Stimulated activated CD4-positive, alpha-beta T cell treated with anti-CD3 and anti-CD28 coated beads, TNF-alpha, amount 100 ng/mL, for 1 hour (primary cell): ENCODE results near the gene TBC1D28.
"Not testable (repeated sequence)": the region's sequence is repeated elsewhere in the genome, so short reads cannot be mapped to it uniquely, and the experiment has no call there.

Experiments
- DNase-seq, 3 donors: peaks; one replicate each; pipeline ENCODE4 v3.0.0-alpha.2; 2020; ENCODE audit warnings: low read depth in 3 of 3, low spot score in 1 of 3

The TBC1D28 gene

DNA sequence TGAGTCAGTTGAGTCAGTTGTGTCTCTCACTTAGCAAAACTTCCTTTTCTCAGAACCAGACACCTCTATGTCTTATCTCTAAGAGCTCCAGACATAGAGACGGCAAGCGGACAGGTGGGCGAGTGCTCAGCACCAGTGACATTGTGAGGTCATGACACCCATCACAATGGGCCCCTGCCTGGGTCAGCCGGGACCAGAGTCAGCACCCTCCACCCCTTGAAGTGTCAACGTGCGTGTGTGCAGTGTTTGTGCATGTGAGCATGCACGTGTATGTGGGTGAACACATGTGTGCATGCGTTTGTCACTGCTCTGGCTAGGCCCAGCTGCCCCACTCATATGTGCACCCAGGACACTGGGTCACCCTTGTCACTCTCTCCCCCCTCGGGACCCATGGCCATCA lies at the start of gene TBC1D28:
Gene TBC1D28, minus strand, starts transcription at position 101 of the 400 bp plus-strand sequence. CDS start 3,039 bp downstream, outside the sequence.
- not testable (repeated sequence) for DNase-seq

DNA sequence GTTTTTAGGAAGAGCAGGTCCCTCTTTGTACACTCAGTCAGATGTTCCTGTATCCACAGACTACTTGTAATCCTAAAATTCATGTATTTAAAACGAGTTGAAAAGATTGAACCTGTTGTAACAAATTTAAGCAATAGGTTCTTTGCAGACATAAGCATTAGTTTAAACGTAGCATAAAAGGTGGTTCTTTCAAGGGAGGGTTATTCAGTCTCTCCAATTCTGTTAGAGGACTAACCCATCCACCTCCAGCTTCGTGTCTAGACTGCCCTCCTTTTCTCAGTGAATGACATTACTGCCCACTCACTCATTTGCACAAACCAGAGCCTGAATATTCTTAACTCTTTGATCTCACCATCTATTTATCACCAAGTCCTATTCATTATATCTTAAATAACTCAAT lies 38.5 kb upstream of the TBC1D28 start:
- not testable (repeated sequence) for DNase-seq

DNA sequence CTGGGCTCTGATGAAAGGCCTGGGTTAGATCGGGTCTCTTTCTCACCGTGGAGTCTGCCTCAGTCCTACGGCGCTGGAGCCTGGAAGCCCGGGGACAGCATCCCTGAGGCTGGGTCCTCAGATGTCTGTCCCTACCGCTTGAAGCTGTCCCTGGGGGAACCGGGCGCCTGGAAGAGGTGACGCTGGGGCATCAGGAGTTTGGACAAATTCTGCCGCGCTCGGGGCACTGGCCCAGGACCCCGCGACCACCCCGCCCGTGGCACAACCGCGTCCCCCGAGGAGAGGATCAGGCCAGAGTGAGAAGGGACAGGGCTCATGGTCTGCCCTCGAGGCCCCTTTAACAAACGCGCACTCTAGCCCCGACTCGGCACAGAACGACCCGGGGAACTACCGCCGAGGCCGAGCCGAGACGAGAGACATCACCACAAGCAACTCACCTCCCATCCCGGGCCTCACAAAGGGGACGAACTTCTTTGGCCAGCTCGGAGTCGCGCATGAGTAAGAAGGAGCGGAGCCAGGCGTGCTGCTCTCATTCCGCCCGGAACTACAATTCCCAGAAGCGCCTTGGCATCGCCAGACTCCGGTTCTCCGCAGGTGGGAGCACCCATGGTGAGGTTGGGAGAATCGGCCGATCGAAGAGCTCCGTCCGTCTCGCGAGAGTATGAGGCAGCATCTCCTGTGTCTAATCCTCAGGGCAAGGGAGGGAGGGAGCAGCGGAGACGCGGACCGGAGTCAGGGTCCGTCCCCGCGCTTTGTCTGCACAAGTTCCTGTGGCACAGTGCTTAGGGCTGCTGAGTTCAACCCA lies 37.8 kb upstream of the TBC1D28 start, which contains the start of gene FOXO3B:
Gene FOXO3B, minus strand, starts transcription at position 548 of the 805 bp plus-strand sequence. CDS start 663 bp downstream, outside the sequence.
- DNase-seq: peak; percentile 13 to 62 (median 35)

DNA sequence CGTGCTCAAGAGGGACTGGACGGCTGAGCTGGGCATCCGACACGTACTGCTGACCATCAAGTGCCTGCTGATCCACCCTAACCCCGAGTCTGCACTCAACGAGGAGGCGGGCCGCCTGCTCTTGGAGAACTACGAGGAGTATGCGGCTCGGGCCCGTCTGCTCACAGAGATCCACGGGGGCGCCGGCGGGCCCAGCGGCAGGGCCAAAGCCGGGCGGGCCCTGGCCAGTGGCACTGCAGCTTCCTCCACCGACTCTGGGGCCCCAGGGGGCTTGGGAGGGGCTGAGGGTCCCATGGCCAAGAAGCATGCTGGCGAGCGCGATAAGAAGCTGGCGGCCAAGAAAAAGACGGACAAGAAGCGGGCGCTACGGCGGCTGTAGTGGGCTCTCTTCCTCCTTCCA lies 33.2 kb upstream of the TBC1D28 start:
- not testable (repeated sequence) for DNase-seq

DNA sequence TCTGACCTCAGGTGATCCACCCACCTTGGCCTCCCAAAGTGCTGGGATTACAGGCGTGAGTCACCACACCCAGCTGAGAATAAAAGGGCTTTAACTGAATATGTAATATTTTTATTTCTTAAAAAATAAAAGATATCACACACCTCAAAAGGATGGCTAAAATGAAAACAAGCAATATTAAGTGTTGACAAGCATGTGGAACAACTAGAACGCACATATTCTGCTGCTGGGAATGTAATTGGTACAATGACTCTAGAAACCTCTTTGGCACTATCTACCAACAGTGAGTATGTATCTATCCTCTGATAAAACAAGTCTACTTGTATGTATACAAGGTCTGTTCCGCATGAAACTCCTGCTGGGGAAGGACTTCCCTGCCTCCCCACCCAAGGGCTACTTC lies 32.7 kb upstream of the TBC1D28 start:
- DNase-seq: not testable (repeated sequence)

DNA sequence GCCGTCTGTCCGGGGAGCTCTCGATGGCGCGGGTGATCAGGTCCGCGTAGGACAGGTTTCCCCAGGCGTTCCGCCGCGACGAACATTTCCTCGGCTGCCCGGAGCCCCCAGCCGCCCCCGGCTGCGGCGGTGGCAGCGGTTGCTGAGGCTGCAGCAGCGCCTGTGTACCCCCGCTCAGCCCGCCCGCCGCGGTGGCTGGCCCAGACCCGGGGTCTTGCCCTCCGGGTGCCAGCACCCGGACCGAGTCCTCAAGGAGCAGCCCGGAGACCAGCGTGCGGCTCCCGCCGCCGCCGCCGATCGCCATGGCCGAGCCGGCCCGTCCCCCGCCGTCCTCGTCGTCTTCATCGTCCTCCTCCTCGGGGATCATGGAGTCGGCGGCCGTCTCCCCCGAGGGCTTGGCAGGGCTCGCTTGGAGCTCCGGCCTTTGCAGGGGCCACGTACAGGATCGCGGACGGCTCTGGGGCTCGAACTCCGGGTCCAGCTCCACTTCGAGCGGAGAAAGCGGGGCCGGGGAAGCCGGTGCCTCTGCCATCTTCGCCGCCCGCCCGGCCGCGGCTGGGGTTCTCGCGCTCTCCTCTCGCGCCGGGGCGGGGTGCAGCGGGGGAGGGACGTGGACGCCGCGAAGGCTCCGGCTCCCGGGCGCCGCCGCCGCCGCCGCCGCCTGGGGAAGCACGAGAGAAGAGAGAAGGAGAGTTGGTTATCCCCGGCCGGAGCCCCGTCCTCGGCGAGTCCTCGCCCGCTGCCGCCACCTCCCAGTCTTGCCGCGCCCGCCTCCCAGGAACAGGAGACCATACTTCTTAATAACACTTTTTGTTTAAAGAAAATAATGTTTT lies 28.4 kb upstream of the TBC1D28 start:
- DNase-seq: not testable (repeated sequence)

DNA sequence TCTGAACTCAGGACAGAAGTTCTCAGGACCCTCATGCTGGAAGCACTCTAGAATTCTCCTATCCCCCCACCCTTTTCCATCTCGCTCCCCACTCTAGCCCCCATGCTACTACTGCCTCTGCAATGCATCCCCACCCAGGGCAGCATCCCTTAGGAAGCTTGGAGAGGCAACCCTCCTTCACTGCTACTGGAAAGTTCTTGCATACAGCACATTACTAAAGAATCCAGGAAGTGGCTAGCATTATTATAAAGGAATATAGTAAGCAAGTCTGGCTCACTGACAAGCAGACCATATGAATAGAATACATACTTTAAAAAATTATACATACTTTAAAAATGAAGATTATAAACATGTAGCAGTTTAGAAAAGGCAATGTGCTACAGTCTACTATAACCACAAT lies 24.4 kb upstream of the TBC1D28 start:
- DNase-seq: not testable (repeated sequence)

DNA sequence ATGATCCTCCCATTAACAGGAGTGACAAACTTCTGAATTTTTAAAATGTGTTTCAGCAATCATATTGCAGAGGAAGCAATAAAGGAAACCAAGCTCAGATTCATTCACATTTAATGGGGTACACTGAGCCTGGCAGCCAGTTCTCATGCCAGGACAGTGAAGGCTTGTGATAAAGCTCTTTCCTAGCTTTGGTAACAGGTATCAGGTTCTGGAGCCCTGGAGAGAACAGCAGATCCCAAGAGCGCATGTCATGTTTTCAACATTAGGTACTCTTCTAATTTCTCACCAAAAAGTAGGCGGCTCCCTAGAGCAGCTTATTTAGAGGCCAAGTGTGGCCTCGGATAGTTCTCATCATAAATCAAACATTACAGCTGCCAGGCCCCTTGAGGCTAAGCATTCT lies 23.3 kb upstream of the TBC1D28 start:
- DNase-seq: not testable (repeated sequence)

DNA sequence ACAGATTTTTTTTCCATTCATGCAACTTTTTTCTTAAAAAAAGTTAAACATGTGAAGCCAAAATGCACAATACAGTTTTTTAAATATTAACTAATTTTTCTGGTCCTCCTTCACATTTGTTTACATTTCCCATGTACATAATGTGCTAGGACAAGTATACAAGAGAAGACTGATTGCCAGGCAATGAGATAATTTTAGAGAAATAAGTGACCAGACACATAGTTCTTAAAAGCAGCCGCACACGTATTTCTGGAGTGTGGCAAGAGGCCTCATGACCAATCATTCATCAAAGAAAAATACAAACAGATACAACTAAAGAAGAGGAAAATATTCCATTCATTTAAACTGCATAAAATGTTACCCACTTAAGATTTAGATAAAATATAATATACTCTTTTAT lies 22.1 kb upstream of the TBC1D28 start:
- DNase-seq: not testable (repeated sequence)

DNA sequence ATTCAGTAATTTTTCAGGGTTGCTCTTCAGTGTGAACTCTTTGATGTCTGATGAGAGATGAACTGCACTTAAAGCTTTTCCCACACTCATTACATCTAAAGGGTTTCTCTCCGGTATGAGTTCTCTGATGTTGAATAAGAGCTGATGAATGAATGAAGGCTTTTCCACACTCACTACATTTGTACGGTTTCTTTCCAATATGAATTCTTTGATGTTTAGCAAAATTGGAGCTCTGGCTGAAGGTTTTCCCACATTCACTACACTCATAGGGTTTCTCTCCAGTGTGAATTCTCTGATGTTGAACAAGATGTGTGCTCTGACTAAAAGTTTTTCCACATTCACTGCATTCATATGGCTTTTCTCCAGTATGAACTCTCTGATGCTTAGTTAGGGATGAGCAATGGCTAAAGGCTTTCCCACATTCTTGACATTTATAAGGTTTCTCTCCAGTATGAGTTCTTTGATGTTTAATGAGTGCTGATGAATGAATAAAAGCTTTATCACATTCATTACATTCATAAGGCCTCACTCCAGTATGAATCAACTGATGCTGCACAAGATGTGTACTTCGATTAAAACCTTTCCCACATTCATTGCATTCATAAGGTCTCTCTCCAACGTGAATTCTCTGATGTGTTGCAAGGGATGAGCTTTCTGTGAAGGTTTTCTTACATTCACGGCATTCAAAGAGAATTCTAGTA lies 17.9 kb upstream of the TBC1D28 start:
- DNase-seq: not testable (repeated sequence)

DNA sequence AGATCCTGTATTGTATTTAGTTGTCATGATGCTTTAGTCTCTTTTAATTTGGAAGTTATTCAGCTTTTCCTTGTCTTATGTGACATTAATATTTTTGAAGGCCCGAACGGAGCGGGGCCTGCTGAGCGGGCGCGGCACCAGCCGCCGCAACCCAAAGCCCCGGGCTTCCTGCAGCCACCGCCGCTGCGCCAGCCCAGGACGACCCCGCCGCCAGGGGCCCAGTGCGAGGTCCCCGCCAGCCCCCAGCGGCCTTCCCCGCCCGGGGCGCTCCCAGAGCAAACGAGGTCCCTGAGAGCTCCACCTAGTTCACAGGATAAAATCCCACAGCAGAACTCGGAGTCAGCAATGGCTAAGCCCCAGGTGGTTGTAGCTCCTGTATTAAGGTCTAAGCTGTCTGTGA lies 5.9 kb upstream of the TBC1D28 start:
- not testable (repeated sequence) for DNase-seq

DNA sequence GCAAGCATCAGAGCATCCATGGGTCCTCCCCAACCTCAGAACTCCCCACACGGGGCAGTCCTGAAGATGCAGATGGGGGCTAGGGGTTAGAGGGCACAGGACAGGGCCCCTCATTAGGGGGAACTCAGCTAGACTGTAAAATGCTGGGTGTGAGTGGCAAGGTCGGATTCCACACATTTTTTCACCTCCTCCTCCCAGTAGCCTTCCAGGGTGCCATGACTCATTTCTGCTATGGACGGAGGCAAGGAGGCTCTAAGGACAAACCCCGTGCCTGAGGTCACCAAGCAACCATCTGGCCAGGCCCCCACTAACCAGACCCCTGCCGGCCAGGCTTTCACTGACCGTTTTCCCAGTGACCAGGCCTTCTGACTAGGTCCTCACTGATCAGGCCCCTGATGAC lies 1.1 kb downstream of the TBC1D28 start:
- not testable (repeated sequence) for DNase-seq

DNA sequence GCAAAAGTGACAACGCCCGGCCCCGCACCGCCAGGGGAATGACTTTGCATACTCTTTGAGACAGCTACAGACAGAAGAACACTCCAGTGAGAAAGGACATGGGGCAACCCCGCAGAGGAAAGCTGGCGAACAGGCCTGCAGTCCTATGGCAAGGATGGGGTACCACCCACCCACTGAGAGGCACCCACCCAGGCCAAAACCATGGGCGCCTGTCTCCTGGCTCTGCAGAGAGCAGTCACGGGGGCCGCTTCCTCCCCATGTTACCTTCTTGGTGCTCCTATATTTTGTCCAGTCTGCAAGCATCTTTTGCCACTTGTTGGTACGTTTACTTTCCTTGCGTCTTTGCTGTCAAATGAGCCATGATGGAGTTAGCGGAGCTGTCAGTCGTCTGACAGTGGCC lies 5.8 kb downstream of the TBC1D28 start:
- DNase-seq: not testable (repeated sequence)

DNA sequence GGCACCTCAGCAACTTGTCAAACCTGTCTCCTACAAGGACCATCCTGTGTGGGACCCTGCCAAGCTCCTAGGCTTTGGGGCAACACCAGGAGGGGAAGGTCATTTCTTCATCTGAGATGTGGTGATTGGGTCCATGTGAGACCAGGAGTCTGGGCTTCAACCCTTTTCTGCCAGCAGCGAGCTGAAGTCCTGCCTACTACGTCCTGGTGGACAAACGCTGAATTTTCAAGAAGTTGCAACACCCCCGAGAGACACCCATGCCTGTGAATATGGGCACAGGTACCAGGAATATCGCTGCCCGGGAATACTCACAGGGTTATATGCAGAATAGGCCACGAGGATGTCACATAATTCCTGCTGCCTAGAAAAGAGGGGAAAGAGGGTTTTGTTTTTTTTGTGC lies 8.0 kb downstream of the TBC1D28 start:
- not testable (repeated sequence) for DNase-seq

DNA sequence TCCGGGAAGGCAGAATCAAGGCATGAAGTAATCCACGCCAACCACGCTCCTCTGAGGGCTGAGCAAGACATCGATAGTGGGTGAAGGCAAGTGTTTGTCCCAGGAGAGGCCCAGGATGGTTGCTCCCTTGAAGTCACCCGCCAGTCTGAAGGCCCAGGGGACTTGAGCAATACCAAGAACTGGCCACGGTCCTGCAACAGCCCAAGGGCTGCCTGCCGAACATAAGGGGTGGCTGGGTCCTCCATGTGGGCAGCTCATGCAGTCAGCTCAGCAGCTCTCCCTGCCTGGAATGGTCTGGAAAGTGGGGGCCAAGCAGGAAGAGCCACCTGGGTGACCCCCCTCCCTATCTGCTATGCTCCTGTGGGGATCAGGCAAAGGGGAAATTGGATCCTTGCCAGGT lies 8.4 kb downstream of the TBC1D28 start:
- not testable (repeated sequence) for DNase-seq

DNA sequence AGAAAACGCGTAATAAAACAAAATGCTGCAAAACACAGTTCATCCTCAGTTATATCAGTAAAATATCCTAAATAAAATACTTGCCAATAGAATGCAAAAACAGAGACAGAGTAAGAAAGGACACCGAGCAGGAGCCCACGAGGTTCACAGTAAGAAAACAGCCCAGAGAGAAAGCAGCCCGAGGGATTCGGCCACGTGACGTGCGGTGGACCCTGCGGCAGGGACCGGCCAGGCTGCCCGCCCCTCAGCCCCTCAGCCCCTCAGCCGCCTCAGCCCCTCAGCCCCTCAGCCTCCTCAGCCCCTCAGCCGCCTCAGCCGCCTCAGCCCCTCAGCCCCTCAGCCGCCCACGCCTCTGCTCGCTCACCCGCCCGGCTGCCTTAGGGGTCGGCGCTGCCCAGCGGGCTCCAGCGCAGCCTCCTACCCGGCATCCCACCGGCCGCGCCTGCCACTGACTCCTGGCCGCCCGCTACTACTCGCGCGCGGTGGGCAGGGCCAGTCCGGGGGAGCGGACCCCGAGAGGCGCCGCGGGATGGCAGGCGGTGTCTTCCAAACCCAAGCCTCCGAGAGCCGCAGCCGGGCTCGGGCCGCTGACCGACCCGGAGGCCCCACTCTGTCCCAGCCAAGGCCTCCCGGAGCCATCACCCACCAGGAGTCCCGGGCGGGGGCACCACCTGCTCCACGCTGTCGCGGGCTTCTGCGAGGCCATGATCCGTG lies 9.5 kb downstream of the TBC1D28 start:
- not testable (repeated sequence) for DNase-seq

DNA sequence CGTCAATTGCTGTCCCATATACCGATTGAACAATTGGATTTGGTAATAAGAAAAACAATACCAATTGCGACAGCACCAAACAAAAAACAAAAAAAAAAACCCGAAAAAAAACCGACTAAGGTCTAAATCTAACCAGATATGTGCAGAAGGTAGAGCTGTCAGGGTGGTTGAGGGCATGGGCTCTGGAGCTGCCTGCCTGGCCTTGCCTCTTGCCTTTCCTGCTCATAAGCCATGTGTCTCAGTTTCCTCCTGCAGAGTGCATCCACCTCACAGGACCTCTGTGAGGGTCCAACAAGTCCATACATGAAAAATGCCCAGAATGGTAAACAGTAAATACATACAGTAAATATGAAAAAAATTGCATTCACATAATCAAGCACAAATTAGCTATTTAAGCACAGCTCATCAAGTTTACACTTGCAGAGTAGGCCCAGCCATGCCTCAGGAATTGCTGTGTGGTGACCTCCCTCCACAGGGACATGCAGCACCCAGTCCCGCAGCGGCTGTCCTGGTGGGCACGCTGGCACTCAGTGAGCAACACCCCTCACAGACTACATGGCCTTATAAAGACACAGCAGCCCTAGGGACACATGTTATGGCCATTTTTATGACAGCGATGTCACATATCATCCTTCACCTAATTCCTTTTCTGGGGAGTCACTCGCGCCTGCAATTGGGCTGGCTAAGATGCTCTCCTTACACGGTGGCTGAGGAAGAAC lies 17.9 kb downstream of the TBC1D28 start:
- DNase-seq: no peak

DNA sequence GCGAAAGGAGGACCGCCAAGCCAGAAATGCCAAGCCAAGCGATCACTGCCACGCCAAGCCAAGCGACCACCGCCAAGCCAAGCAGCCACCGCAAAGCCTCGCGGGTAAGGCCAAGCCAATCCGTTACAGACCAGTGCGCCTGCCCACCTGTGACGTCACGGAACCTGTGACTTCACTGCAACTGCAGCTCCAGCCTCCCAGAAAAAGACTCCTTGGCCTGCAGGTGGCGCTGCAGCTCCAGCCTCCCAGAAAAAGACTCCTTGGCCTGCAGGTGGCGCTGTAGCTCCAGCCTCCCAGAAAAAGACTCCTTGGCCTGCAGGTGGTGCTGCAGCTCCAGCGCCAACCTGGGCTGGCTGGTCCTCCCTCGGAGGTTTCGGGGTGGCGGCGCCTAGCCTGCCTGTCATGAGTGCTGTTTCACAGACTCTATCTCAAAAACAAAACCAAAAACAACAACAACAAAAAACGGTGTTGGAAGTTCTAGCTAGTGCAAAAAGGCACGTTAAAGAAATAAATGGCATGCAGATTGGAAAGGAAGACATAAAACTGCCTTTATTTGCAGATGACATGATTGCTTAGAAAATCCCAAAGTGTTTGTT lies 18.6 kb downstream of the TBC1D28 start:
- DNase-seq: peak; percentile 83 to 94 (median 88)

DNA sequence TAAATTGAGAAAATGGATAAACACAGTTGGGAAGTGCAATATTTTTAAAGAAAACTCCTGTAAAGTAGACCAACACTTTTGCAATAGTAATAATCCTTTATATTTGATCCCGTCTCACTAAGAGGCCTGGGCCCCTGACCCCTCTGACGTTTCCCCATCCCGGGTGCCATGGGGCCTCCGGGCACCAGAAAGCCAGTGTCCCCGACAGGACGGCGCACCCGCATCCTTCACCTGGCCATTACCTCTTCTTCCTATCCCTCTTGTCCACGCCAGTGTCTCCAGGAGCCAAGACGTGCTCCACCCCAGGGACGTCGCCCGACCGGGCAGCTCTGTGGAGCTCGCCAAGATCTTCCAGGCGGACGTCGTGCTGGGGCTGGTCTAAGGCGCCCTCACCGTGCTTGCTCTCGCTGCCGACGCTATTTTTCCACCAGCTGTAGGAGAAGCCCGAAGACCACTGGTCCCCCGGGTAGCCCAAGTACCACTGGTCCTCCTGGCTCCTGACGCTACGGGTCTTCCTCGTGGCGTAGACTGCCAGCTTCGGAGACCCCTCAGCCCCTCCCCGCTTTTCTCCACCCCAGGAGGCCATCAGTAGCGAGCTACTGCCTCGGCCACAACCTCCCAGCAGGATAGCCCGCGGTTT lies 19.2 kb downstream of the TBC1D28 start:
- DNase-seq: not testable (repeated sequence)
